Duodenal mucosa (tissue), 2 donors: ENCODE data around the gene SSTR5.

ENCODE experiments used
- H3K27ac ChIP-seq: one replicate; pipeline ENCODE4 v1.7.0; 2013; ENCODE audit warnings: low read depth, low read length
- H3K27me3 ChIP-seq, 2 donors: one replicate each; pipeline ENCODE4 v1.7.0; 2013; ENCODE audit warnings: low read length in 2 of 2, control low read depth in 1 of 2; ENCODE audit not compliant: insufficient read depth in 2 of 2, control insufficient read depth in 1 of 2
- H3K36me3 ChIP-seq, 2 donors: one replicate each; pipeline ENCODE4 v1.7.0; 2013; ENCODE audit warnings: low read length in 2 of 2, control low read depth in 1 of 2; ENCODE audit not compliant: insufficient read depth in 2 of 2, control insufficient read depth in 1 of 2
- H3K4me1 ChIP-seq, 2 donors: one replicate each; pipeline ENCODE4 v1.7.0; 2013; ENCODE audit warnings: low read length in 2 of 2, control low read depth in 1 of 2; ENCODE audit not compliant: insufficient read depth in 2 of 2, control insufficient read depth in 1 of 2
- H3K4me3 ChIP-seq, 2 donors: one replicate each; pipeline ENCODE4 v1.7.0; 2013; ENCODE audit warnings: low read length in 2 of 2, low read depth in 1 of 2
- H3K9ac ChIP-seq, 2 donors: one replicate each; pipeline ENCODE4 v1.7.0; 2013; ENCODE audit warnings: low read length in 2 of 2, low read depth in 1 of 2
- H3K9me3 ChIP-seq, 2 donors: one replicate each; pipeline ENCODE4 v1.7.0; 2013; ENCODE audit warnings: low read length in 2 of 2, control low read depth in 1 of 2; ENCODE audit not compliant: control insufficient read depth in 1 of 2

SSTR5 gene

DNA sequence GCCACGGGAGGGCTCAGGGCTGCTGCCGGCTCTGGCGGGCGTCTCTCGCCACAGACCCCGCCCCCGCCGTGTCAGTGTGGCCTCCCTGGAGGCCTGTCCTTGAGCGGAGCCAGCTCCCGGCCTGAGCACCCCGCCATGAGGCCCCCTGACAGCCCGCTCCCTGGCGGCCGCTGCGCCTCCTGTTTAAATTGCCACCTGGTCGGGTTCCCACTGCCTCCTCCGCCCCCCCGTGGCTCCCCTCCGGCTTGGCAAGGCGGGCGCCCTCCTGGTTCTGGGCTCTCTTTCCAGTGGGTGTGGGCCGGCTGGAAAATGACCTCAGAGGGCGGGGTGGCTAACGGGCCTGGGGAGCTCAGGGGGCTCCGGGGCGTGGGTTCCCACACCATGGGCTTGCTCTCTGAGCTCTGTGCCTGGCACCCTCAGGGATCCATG, 42.1 kb upstream of the SSTR5 start:
- Histone ChIP-seq H3K36me3 (no peaks in the 10 kb centered on the region), H3K4me1 (no peaks in the 10 kb centered on the region), H3K9me3 (no peaks in the 10 kb centered on the region), H3K27me3 (no peaks in the 10 kb centered on the region), H3K9ac (no peak overlapping the region), H3K4me3 (no peak overlapping the region), H3K27ac (no peak overlapping the region)

DNA sequence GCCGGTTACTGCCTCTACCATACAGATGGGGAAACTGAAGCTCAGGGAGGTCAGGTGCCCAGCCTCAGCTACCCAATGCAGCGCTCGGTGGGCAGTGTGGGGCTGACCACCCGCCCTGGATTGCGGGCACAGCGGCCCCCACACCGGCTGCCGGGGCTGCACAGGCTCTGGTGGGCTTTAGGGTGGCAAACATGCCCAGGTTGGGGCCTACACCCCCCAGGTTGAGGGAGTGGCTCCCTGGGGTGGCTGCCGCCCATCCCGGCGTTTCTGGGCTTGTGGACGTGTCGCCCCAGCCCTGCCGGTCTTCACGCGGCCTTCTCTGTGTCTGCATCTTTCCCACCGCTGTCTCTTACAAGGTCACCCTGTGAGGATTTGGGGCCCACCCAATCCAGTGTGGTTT, 40.9 kb upstream of the SSTR5 start:
- H3K36me3 ChIP-seq: no peaks in the 10 kb centered on the region
- H3K4me1 ChIP-seq: no peaks in the 10 kb centered on the region
- H3K4me3 ChIP-seq: no peak overlapping the region
- H3K9ac ChIP-seq: no peak overlapping the region
- no peaks in the 10 kb centered on the region for H3K9me3 ChIP-seq
- H3K27ac ChIP-seq: no peak overlapping the region
- peaks cover 0 to under 1% of the 10 kb centered on the region in 2 donors for H3K27me3 ChIP-seq

DNA sequence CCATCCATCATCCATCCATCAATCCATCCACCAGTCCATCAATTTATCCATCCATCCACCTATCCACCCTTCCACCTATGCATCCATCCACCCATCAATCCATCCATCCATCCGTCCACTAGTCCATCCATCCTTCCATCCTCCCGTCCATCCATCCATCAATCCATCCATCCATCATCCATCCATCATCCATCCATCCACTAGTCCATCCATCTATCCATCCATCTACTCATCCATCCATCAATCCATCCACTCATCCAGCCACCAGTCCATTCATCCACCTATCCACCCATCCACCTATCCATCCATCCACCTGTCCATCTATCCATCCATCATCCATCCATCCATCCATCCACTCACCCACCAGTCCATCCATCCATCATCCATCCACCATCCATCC, 39.9 kb upstream of the SSTR5 start:
- no peaks in the 10 kb centered on the region for H3K9me3 ChIP-seq
- H3K27me3 ChIP-seq: peaks cover 0 to 4% of the 10 kb centered on the region in 2 donors
- H3K4me3 ChIP-seq: no peak overlapping the region
- H3K27ac ChIP-seq: no peak overlapping the region
- no peaks in the 10 kb centered on the region for H3K36me3 ChIP-seq
- H3K4me1 ChIP-seq: no peaks in the 10 kb centered on the region
- no peak overlapping the region for H3K9ac ChIP-seq

DNA sequence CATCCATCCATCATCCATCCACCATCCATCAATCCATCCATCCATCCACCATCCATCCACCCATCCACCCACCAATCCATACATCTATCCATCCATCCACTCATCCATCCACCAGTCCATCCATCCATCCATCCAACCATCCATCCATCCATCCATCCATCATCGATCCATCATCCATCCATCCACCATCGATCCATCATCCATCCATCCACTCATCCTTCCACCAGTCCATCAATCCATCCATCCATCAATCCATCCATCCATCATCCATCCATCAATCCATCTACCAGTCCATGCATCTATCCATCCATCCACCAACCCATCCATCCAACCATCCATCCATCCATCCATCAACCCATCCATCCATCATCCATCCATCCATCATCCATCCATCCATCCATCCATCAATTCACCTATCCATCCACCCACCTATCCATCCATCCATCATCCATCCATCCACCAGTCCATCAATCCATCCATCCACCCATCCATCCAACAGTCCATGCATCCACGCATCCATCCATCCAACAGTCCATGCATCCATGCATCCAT, 39.3 kb upstream of the SSTR5 start:
- Histone ChIP-seq H3K27me3 (peaks cover 0 to 7% of the 10 kb centered on the region in 2 donors), H3K9ac (no peak overlapping the region), H3K4me1 (no peaks in the 10 kb centered on the region)

DNA sequence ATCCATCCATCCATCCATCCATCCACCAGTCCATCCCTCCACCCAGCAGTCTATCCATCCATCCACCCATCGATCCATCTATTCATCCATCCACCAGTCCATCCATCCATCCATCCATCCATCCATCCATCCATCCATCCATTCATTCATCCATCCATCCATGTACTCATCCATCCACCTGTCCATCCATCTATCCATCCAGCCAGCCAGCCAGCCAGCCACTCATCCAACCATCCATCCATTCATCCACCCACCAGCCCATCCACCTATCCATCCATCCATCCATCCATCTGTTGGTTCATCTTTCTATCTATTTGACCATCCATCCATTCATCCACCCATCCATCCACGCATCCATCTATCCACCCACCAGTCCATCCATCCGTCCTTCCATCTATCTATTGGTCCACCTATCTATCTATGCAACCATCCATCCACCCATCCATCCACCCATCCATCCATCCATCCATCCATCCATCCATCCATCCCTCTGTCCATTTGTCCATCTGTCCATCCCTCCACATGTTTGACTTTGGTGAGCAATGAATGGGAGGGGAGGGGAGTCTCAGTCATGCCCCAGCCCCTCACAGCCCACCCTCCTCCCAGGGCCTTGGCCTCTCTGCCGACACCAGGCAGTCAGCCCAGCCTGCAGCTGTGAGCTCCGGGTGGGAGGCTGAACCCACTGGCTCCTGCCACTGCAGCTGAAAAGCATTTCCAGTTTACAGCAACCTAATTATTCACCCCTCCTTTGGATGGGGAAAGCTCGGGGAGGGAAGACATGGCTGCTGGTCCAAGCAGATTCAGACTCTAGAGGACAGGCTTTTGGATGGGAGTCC, 38.1 kb upstream of the SSTR5 start:
- peaks cover 0 to 7% of the 10 kb centered on the region in 2 donors for H3K27me3 ChIP-seq
- no peaks in the 10 kb centered on the region for H3K9me3 ChIP-seq
- H3K36me3 ChIP-seq: no peaks in the 10 kb centered on the region
- H3K27ac ChIP-seq: no peak overlapping the region
- no peak overlapping the region for H3K9ac ChIP-seq
- no peak overlapping the region for H3K4me3 ChIP-seq
- H3K4me1 ChIP-seq: no peaks in the 10 kb centered on the region

More for the DNA sequence above, 39.3 kb upstream of the SSTR5 start:
- no peaks in the 10 kb centered on the region for H3K9me3 ChIP-seq
- H3K36me3 ChIP-seq: no peaks in the 10 kb centered on the region
- no peak overlapping the region for H3K4me3 ChIP-seq
- H3K27ac ChIP-seq: no peak overlapping the region

DNA sequence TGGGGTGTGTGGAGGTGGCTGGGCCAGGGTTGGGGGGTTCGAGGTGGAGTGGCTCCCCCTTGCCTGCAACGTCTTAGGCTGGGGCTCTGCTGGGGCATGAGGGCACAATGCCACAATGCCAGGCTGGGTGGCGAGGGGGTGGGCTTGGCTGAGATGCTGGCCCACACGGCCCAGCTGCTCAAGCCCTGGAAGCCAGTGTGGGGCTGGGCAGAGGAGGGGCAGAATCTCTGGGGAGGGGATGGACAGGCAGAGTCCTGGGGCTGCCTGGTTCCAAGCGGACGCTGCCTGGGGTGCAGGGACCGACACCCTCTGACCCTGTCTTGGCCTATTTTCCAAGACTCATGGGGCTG, 37.5 kb upstream of the SSTR5 start:
- Histone ChIP-seq H3K4me1 (no peaks in the 10 kb centered on the region), H3K36me3 (no peaks in the 10 kb centered on the region), H3K27me3 (peaks cover 0 to 7% of the 10 kb centered on the region in 2 donors), H3K4me3 (no peak overlapping the region), H3K9me3 (no peaks in the 10 kb centered on the region), H3K27ac (no peak overlapping the region), H3K9ac (no peak overlapping the region)

DNA sequence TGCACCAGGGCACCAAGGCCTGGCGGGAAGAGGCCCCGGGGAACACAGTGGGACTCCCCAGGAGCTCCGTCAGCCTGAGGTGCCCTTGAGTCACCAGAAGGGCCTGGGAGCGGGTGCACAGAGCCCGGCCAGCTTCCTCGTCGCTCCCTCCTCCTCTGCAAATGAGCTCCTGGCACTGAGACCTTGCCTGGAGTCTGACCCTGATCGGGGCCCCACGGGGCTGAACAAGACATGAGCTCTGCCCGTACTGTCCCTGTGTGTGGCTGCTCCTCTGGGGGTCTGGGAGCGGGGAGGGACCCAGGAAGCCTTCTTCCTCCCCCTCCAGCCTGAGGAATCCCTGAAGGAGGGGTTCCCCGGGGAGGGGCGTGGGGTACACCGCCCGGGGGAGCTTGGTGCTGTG, 36.4 kb upstream of the SSTR5 start:
- Histone ChIP-seq H3K36me3 (no peaks in the 10 kb centered on the region), H3K27me3 (peaks cover 0 to 7% of the 10 kb centered on the region in 2 donors), H3K4me3 (no peak overlapping the region), H3K4me1 (no peaks in the 10 kb centered on the region), H3K9ac (no peak overlapping the region), H3K27ac (no peak overlapping the region), H3K9me3 (no peaks in the 10 kb centered on the region)

DNA sequence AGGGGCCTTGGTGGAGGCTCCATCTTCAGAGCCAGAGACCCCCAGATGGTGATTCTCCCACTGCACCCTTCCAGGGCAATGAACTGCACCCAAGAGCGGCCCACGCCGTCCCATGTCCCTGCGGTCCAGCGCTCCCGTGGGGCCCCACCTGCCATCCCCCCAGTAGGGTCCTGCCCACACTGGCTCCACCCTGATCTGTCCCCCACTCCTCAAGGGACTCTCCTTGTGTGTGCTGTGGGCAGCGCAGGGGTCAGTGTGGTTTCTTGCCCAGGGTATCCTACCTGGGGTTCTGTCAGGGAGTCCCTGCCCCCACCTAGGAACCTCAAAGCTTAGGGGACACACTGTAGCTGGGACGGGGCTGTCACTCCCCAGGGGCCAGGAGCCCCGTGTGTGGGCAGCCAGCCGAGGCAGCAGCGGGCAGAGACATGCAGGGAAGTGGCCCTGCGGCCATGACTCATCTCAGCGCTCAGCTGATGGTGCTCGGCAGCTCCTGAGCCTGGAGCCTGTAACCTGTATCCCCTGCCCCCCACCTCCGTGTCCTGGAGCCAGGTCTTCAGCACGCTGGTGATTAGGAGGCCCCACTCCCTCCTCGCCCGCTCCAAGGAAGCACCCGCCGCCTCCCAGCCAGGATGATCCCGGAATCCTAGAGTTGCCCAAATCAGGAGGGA, 35.7 kb upstream of the SSTR5 start:
- Histone ChIP-seq H3K4me3 (no peak overlapping the region), H3K27me3 (peaks cover 0 to 7% of the 10 kb centered on the region in 2 donors), H3K9ac (no peak overlapping the region), H3K36me3 (no peaks in the 10 kb centered on the region), H3K9me3 (no peaks in the 10 kb centered on the region), H3K27ac (no peak overlapping the region), H3K4me1 (no peaks in the 10 kb centered on the region)

DNA sequence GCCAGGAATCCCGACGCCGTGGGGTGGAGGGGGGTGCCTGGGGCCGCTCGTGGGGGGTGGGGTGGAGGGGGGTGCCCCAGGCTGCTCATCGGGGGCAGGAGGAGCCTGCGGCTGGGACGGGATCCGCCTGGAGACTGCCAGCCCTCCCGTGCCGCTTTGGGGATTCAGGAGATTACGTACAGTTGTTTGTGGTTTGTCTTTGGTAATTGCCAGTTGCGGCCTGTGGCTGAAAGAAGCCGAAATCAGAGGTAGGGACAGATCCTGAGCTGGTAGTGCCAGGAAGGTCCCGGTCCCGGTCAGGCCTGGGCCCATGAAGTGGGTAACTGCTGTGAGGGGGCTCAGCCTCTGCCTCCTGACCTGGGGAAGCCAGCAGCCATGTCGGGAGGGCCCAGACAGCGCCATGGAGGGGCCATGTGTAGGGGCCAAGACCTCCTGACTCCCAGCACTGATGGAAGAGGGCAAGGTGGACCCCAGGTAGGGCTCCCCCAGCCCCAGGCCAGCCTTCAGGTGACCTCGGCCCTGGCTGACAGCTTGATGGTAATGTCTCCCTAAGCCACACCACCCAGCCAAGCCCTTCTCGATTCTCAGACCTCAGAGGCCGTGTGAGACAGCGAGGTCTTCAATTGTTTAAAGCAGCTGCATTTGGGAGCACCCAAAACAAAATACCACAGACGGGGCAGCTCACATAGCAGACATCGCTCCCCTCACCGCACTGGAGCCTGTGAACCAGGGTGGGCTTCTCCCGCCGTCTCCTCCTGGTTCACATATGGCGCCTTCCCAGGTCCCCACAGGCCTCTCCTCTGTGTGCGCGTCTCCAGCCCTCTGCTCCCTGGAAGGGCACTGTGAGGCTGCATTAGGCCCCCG, 34.9 kb upstream of the SSTR5 start:
- H3K9me3 ChIP-seq: no peaks in the 10 kb centered on the region
- peaks cover 0 to 7% of the 10 kb centered on the region in 2 donors for H3K27me3 ChIP-seq
- H3K36me3 ChIP-seq: no peaks in the 10 kb centered on the region
- no peak overlapping the region for H3K4me3 ChIP-seq
- no peak overlapping the region for H3K27ac ChIP-seq
- no peaks in the 10 kb centered on the region for H3K4me1 ChIP-seq
- H3K9ac ChIP-seq: no peak overlapping the region
